HG03045 (cell line): ENCODE measurements around the gene IKBKE.

Source experiments
- ATAC-seq: cut with Tn5 transposase; IDR thresholded peaks from one replicate; pipeline ENCODE4 v1.9.1; 2021; ENCODE audit warnings: mild to moderate bottlenecking, moderate library complexity; ENCODE audit not compliant: unreplicated experiment

The IKBKE gene

GRCh38 chr1:206510371-206510770 is 40.1 kb downstream of the IKBKE start:
- ATAC-seq, result no peak

- ATAC-seq, result no peak
These were observed 41.2 kb downstream of the IKBKE start for GRCh38 chr1:206511362-206512057.

GRCh38 chr1:206512058-206512850 is 42.0 kb downstream of the IKBKE start:
- ATAC-seq, result no peak

GRCh38 chr1:206512851-206513180 is 42.5 kb downstream of the IKBKE start:
- ATAC-seq, result no peak

- no peak for ATAC-seq
These were observed 43.2 kb downstream of the IKBKE start for GRCh38 chr1:206513312-206514111.

- ATAC-seq, result no peak
These were observed 44.6 kb downstream of the IKBKE start for GRCh38 chr1:206514813-206515387.

GRCh38 chr1:206516728-206516990 is 46.4 kb downstream of the IKBKE start:
- ATAC-seq, result no peak

GRCh38 chr1:206517784-206518183 is 47.5 kb downstream of the IKBKE start:
- no peak for ATAC-seq

- no peak for ATAC-seq
These were observed 47.9 kb downstream of the IKBKE start for GRCh38 chr1:206518206-206518605.

- ATAC-seq, result no peak
These were observed 48.5 kb downstream of the IKBKE start for GRCh38 chr1:206518743-206519142.

GRCh38 chr1:206521127-206521526 is 50.9 kb downstream of the IKBKE start:
- ATAC-seq, result no peak

GRCh38 chr1:206521694-206522402 is 51.6 kb downstream of the IKBKE start:
- no peak for ATAC-seq

- no peak for ATAC-seq
These were observed 54.6 kb downstream of the IKBKE start for GRCh38 chr1:206524739-206525364.

GRCh38 chr1:206526064-206526911 is 56.0 kb downstream of the IKBKE start:
- ATAC-seq, result no peak

- no peak for ATAC-seq
These were observed 59.1 kb downstream of the IKBKE start for GRCh38 chr1:206529425-206529824.

GRCh38 chr1:206532368-206532767 is 62.1 kb downstream of the IKBKE start:
- ATAC-seq, result no peak

- ATAC-seq, result no peak
These were observed 64.3 kb downstream of the IKBKE start for GRCh38 chr1:206534552-206534951.

GRCh38 chr1:206535853-206536188 is 65.5 kb downstream of the IKBKE start:
- ATAC-seq, result no peak

- no peak for ATAC-seq
These were observed 66.9 kb downstream of the IKBKE start for GRCh38 chr1:206537141-206537540.
